Peyer's patch (tissue), 4 donors: ENCODE measurements around the gene PRR5L.

ENCODE experiments used
- CTCF ChIP-seq, 6 experiments: fragments of 450-650 bp in 4 of 6; fragments of 200-600 bp in 2 of 6; sonication (generic) in 1 of 6; IDR thresholded peaks; one replicate each; pipeline ENCODE4 v1.5.1; 2017 to 2019; ENCODE audit warnings: antibody characterized with exemption in 6 of 6, mild to moderate bottlenecking in 3 of 6, moderate library complexity in 1 of 6
- POLR2A ChIP-seq, 2 donors: fragments of 450-650 bp; IDR thresholded peaks; one replicate each; pipeline ENCODE4 v1.5.1; 2017; ENCODE audit warnings: antibody characterized with exemption in 2 of 2, mild to moderate bottlenecking in 2 of 2, moderate library complexity in 2 of 2

GRCh38 chr11:36421546-36422155, 125.6 kb downstream of the PRR5L start:
- no peak for TF ChIP-seq CTCF (IDR thresholded peaks at IDR 0.05)
- TF ChIP-seq POLR2A (IDR thresholded peaks at IDR 0.05): no peak
